Putamen (tissue), 1 donor: ENCODE data around the gene RNF130.

Source experiments
- DNase-seq: peaks from one replicate; pipeline ENCODE4 v3.0.0-alpha.2; 2016; ENCODE audit warnings: low spot score

RNF130 gene, protein sequence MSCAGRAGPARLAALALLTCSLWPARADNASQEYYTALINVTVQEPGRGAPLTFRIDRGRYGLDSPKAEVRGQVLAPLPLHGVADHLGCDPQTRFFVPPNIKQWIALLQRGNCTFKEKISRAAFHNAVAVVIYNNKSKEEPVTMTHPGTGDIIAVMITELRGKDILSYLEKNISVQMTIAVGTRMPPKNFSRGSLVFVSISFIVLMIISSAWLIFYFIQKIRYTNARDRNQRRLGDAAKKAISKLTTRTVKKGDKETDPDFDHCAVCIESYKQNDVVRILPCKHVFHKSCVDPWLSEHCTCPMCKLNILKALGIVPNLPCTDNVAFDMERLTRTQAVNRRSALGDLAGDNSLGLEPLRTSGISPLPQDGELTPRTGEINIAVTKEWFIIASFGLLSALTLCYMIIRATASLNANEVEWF

DNA sequence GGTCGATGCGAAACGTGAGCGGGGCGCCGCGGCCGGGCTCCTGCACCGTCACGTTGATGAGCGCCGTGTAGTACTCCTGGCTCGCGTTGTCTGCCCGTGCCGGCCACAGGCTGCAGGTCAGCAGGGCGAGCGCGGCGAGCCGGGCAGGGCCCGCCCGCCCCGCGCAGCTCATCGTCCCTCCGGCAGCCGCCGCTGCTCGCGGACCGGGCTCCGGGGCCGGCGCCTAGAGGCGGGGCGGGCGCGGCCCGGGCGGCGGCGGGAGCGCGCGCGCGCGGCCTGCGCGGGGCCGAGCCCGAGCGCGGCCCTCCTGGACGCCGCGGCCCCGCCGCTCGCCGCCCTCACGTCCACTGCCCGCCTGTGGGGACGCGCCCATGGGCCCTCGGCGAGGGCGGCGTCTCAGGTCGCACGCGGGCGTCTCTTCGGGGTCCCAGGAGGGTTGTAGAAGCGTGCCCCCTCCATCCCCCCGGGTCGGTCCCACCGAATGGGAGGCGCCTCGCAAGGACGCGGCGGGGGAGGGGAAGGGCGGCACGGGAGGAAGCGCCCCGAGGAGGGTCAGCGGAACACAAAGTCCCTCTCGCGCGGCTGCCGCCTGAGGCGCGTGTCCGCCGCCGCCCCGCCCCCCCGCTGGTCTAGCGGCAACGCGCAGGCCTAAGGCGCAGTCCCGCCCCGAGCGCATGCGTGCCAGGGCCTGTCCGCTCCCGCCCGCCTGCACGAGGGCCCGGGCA lies at the start of gene RNF130:
RNF130 (minus strand) TSS at position 229 of the 725 bp plus-strand sequence; CDS start at position 172, 57 bp downstream.
- DNase-seq = peak; percentile 91

DNA sequence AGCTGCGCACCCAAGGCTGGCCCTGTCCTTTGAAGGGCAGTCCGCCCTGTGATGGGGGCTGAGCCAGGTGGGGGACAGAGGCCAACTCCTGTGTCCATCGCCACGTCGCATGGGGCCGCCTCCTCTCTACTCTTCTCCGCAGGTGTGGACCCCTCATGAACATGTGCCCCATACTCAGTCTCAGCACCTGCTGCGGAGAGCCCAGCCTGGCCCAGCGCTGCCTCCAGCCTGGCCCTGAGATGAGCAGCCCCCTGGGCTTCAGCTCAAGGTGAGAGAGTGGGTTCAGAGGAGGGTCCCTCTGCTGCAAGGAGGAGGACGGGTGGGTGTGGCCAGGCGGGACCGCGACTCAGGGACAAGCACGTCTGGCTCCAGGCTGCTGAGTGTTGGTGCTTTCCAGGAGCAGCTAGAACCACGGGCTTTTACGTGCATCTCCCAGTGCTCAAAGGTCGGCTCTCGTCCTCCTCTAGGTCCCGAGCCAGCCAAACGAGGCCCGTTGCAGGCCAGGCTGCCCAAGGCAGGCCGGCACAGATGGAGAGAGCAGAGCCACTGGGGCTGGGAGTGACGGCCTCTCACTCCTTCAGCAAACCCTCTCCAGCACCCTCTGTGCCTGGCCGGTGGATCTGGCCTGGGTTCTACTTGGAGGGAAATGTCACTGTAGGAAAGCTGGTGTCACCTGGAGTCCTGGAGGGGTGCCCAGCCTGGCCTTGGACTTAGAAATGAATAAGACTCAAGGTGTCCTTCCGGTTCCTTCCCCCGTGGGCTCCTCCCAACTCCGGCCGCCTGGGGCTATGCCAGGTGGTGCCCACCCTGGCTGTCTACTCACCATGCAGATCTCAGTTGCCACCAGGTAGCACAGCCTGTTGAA lies 48.9 kb upstream of the RNF130 start:
- DNase-seq = no peak

DNA sequence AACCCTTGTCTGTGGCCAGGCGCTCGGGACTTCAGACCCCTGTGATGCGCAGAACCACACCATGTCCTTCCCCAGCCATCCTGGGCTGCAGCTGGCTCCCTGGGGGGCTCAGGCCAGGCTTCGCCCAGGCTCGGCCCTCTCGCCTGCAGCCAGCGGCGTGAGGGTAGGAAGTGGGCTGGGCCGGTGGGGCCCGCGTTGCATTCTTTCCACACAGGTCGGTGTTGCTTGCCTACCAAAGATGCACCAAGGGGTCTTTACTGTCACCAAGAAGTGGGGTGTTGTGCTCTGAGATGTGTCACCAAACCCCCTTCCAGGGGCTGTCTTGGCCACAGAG lies 48.3 kb upstream of the RNF130 start:
- no peak for DNase-seq

DNA sequence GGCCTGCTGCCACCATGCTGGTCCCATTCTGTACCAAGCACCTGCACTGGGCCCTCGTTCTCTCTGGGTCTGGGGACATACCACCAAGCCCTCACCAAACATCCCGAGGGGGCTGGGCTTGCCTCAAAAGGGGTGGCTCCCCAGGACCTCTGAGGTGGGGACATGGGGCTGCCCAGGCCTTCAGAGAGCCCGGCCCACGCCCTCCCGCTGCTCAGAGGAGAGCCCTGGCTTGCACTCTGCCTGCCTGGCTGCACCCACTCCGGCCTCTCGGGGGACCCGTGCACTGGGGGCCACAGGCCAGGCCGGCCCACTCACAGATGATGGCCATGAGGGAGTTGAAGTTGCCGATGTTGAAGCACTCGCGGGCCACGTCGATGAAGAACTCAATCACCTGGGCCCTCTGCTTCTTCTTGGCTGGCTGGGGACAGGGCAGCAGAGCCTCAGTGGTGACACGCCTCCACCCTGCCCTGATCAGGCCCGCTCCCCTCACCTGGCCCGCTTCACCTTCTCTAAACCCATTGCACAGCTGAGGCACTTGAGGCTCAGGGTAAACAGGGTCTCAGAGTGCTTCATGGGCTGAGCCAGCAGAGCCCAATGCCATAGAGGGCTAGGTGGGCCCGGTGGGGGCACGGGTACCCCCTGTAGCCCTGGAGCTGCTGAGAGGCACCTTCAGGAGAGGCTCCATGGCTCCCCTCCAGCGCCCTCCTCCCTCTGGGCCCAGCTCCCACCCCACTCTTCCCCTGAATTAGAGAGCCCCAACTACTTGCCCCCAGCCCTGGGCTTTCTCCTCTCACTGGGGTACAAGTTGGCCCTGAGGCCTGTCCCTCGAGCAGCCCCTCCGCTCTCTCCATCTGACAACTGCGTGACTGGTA lies 47.7 kb upstream of the RNF130 start:
- DNase-seq = no peak

DNA sequence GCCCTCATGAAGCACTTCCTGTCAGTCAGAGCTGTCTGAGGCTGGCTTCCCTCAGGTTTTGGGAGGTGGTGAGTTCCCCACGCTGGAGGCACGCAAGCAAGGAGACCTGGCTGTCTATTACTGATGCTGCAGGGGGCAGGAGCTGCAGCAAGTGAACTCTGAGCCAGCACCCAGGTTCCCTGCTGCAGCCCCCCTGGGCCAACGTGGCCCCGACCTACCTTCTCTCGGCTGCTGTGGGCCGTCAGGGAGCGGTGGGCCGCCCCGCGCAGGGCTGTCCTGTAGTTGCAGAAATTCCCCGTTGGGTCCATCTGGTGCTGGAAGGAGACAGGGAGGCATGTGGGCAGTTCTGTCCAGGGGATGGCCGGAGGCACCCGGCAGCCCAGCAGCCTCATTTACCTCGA lies 46.8 kb upstream of the RNF130 start:
- DNase-seq = no peak

DNA sequence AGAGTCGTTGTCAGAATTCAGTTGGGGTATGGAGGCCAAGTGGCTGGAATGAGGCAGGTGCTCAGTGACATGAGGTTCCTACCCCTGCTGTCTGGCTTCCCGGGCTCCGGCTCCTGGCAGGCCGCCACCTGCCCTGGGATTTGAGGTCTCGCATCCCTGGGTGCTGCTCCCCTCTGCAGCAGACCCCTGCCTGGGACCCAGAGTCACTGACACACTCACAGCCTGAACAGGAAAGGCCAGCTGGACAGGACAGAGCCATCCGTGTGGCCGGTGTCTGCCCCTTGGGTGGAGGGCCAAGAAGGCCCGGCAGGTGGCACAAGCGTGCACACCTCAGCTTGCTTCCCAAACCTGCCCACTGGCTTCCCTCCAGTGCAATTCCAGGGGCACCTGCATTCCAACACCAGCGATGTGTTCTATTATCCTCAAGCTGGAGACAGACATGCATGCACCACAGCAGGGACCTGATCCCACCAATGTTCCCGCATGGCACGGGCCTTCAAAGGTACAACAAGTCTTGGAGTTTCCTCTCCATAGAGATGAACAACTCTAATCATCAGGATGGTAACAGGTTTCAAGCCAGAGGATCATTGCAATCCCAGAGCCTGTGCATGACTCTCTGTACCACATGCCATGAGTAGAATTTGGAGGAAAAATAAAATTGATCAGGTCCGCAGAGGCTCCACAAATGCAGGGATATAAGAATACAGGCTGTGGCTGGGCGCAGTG lies 45.6 kb upstream of the RNF130 start:
- no peak for DNase-seq

DNA sequence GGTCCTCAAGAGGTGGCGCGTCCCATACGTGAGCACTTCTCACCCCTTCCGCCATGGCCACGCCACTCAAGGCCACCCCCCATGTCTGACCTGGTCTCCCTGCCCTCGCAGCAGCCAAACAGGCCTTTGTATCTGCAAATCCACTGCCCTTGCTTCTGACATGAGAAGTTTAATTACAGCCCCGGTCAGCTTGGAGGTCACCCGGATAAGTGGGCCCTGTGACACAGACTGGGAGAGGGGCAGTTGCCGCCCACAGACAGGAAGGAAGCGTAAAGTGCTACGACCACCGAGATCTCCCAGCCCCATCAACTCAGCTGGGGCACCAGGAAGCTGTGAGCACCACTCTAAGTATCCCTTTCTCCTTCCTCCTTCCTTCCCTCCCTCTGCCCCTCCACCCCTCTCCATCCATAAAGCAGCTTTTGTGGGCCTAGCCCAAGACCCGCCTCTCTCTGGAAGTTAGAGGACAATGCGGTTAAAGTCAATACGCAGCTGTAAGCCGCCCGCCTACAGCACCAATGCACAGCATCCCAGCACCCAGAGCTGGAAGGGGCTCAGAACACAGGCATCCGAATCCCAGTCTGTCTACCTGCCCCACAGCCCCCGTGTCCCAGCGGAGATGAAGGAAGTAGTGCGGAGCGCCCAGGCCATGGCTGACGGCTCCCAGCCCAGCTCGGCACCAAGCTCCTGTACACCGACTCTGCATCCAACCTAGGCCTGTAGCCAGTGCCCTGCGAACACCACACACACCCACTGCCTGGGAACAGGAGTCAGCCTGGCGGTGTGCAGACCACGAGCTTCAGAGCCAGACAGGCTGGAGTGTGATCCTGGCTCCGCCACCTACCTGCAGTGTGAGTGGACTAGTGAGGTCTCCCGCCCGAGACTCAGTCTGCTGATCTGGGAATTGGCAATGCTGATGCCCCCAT lies 44.8 kb upstream of the RNF130 start:
- DNase-seq = no peak

DNA sequence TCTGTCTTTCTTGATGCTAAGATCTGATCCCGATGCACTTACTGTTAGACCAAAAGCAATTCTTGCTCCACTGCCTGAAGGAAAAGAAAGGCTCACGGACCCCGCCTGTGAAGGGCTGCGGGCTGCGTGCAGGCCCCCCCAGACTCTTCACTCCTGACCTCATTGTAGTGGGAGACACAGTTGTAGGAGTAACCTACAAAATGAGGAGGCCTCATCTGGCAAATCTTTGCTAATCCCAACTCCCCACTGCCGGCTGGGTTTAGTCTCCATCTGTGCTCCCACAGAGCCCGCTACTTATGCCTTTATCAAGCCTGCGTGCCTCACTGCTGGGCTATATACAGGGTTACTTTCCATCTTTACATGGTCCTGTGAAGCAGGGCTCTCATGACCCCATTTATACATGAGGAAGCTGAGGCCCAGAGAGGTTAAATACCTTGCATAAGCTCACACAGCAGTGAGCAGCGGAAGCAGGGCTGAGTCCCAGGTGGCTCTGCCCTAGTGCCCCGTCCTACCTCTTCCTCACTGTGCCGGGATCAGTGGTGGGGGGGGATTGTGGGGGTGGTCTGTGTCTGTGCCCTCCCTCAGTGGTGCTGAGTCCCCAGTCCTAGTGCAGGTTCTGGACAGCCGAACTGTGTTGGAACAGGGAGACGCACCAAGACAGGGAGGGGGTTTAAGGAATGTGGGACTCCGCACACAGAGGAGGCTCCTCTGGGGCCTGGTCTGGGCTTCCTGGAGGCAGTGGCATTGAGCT lies 43.9 kb upstream of the RNF130 start:
- no peak for DNase-seq

DNA sequence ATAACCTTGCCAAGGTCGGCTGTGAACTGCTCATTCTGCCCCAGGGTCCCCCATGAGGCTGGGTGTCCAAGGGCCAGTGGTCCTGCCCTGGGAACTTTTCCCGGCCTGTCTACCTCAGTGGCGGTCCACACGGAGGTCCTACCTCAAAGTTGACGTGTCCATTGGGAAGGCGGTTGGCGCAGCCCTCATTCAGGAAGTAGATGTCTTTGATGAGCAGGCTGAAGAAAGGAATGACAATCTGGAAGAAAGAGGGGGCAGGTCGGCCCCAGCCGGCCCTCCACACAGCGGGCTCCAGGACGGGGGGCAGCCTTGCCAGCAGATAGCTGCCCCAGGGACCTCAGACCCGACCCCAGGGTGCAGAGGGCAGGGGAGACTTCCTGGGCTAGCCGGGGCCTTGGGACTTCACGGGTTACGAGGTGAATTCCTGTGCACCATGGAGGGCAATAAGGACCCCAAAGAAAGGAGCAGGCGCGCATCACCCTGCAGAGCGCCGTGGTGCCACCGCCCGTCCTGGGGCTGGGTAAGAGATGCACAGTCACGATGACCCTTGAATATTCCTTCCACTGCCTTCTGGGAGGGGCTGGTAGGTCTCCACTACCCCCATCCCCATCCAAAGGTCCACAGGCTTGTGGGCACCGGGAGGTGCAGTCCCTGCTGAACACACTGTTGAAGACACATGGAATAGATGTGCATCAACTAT lies 42.9 kb upstream of the RNF130 start:
- DNase-seq = no peak

DNA sequence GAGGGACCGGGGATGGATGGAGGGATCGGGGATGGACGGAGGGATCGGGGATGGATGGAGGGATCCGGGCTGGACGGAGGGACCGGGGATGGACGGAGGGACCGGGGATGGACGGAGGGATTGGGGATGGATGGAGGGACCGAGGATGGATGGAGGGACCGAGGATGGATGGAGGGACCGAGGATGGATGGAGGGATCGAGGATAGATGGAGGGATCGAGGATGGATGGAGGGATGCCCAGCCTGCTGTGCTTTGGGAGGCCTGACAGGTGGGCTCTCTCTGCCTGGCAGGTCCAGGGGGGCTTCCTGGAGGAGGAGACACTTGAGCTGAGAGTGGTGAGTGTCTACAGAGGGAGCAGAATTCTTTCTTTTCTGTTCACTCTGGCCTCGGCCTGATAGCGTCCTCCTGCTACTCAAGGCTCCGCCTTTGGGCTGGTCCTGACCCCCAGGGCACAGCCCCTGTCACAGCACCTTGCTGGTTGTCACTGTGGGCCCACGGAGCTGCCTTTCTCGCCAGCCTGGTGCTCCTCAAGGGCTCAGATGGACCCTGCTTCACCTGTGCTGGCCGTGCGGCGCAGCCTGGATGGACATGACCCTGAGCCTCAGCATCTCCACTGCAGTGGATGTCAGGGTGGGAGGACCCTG lies 42.2 kb upstream of the RNF130 start:
- DNase-seq = no peak

DNA sequence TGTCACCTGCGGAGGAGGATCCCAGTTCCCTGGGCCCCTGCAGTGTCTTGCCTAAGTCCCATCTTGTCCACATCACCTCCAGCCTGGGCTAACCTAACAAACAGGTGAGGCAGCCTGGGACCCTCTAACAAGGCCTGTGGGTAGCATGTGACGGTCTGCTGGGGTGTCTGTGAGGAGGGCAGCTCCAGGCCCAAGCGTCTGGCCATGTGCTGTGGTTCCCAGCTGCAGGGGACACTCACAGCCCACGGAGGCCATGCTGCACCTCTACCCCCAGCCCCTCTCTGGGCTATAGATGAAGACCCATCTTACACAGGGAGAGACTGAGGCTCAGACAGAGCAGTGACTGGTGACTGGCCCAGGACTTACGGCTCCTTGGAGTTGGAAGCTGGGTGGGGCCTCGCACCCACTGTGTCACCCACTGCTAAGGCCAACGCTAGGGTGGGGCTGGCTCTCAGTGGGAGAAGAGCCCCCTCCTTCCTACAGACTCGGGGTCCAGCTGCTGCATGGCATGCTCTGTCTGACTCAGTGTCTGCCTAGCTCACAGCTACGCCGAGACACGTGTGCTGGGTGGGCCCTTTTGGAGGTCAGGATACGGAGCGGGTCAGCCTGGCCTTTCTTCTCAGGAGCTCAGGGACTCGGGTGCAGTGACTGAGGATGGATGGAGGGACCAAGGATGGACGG lies 40.8 kb upstream of the RNF130 start:
- no peak for DNase-seq

DNA sequence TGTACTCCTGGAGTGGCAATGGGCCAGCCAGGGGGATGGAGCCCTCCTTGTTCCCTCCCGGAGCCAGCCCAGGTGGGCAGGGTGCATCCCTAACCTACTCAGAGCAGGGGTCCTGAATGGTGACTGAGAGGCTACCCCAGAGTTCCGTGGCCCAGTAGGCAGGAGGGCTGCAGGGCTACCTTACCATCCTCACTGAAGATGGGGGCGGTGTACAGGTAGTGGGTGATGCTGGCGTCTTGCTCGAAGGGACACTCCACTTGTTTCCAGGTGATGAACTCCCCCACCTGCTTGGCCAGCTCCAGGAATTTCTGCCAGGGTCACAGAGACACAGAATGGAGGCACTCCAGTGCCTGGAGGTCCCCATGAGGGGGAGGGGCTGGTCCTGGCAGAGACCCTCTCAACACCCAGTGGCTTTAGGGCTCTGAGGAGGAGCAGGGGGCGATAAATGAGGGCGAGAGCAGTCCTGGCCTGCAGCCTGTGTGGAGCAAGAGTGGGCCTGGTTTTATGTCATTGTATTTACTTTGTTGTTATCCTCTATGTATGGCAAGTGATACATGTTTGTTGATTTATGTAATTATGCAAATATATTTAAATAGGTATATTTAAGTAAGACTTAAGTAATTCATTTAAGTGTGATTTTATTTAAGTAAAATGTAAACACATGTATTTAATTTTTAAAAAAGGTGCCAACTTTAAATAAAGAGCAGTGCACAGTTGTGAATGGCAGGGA lies 39.9 kb upstream of the RNF130 start:
- DNase-seq = no peak

DNA sequence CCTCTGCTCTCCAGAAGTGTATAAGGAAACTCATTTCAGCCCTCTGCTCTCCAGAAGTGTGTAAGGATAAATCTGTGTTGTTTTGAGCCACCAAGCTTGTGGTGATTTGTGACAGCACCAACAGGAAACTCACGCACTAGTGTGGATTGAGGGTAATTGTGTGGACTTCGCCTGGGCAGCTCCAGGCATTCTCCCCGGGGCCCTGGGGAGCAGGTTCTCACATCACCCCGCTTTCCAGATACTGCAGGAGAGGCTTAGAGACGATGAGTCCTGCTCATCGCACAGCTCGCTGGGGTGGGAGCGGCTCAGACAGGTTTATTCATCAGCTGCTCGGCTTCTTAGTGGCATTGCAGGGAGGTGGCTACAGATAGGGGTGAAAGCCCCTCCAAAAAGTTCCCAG lies 38.4 kb upstream of the RNF130 start:
- DNase-seq = no peak

DNA sequence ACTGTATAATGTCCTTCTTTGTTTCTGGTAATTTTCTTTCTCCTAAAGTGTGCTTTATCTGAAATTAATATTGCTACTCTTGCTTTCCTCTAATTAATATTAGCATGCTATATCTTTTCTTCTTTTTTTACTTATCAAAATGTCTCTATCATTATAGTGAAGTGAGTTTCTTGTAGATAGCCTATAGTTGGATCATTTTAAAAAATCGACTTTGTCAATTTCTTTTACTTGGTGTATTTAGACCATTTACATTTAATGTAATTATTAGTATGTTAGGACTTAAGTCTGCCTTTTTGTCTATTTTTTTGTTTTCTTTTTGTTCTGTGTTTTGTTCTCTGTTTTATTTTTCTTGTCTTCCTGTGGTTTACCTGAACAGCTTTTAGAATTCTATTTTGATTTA lies 35.4 kb upstream of the RNF130 start:
- no peak for DNase-seq

DNA sequence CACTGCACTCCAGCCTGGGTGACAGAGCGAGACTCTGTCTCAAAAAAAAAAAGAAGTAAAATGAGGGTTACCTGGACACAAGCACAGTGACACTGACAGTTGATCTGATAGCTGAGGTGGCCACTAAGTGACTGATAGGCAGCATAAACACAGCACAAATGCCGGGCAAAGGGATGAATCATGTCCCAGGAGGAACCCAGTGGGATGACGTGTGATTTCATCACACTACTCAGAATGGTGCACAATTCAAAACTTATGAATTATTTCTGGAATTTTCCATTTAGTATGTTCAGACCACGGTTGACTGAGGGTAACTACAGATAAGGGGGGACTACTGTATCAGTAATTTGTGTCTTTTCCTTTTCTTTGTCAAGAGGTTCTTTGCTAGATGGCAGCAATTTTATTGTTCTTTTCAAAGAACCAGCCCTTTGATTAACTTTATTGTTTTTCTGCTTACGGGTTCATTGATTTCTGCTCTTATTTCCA lies 34.3 kb upstream of the RNF130 start:
- DNase-seq = no peak

DNA sequence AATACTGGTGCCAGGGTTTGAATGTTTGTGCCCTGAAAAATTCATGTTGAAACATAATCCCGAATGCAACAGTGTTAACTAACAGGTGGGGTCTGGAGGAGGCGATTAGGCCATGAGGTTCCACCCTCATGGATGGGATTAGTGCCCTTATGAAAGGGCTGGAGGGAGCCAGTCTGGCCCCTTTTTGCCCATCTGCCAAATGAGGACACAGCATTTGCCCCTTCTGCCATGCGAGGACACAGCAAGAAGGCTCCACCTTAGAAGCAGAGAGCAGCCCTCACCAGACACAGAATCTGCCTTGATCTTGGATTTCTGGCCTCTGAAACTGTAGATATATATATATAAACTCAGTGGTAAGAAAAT lies 32.6 kb upstream of the RNF130 start:
- DNase-seq = no peak
